Stomach smooth muscle (tissue), 2 donors: ENCODE measurements around the gene HOXB3.

Source experiments
- H3K27ac ChIP-seq: one replicate; pipeline ENCODE4 v1.7.0; 2013; ENCODE audit warnings: mild to moderate bottlenecking, low read length, inconsistent platforms
- H3K27me3 ChIP-seq, 2 donors: one replicate each; pipeline ENCODE4 v1.7.0; 2013; ENCODE audit warnings: low read length in 2 of 2; ENCODE audit not compliant: insufficient read depth in 2 of 2, control insufficient read depth in 1 of 2
- H3K36me3 ChIP-seq, 2 donors: one replicate each; pipeline ENCODE4 v1.7.0; 2013; ENCODE audit warnings: low read length in 2 of 2; ENCODE audit not compliant: control insufficient read depth in 2 of 2, insufficient read depth in 2 of 2
- H3K4me1 ChIP-seq: one replicate; pipeline ENCODE4 v1.7.0; 2013; ENCODE audit warnings: low read length; ENCODE audit not compliant: control insufficient read depth, insufficient read depth
- H3K4me3 ChIP-seq, 2 donors: one replicate each; pipeline ENCODE4 v1.7.0; 2013; ENCODE audit warnings: low read length in 2 of 2
- H3K9ac ChIP-seq, 2 donors: one replicate each; pipeline ENCODE4 v1.7.0; 2013; ENCODE audit warnings: low read length in 2 of 2, mild to moderate bottlenecking in 1 of 2
- H3K9me3 ChIP-seq, 2 donors: one replicate each; pipeline ENCODE4 v1.7.0; 2013; ENCODE audit warnings: low read length in 2 of 2; ENCODE audit not compliant: control insufficient read depth in 2 of 2
- donor health status: healthy.
- donor health status: Pancreatic carcinoma.

Gene HOXB3

DNA sequence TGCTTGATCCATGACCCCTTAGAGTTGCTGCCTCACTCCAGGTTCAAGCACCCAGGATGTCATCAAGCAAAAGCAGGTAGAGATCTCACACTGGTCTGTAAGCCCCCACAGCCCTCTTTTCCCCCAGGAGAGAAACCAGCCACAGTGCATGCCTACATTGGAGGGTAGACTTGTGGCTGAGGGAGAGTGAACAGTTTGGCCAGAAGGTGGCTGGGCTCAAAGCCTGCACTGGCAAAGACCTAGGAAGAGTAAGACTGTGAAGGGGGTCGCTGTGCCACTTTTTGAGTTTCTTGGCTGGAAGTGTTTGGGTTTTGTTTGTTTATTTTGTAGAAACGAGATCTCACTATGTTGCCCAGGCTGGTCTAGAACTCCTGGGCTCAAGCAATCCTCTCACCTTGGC is 87.7 kb downstream of the HOXB3 start:
- Histone ChIP-seq H3K9ac (no peak overlapping the region), H3K4me3 (no peak overlapping the region), H3K36me3 (no peaks in the 10 kb centered on the region), H3K9me3 (no peaks in the 10 kb centered on the region), H3K27ac (no peak overlapping the region), H3K4me1 (peaks cover 13% of the 10 kb centered on the region), H3K27me3 (peaks cover 0 to 2% of the 10 kb centered on the region in 2 donors)

DNA sequence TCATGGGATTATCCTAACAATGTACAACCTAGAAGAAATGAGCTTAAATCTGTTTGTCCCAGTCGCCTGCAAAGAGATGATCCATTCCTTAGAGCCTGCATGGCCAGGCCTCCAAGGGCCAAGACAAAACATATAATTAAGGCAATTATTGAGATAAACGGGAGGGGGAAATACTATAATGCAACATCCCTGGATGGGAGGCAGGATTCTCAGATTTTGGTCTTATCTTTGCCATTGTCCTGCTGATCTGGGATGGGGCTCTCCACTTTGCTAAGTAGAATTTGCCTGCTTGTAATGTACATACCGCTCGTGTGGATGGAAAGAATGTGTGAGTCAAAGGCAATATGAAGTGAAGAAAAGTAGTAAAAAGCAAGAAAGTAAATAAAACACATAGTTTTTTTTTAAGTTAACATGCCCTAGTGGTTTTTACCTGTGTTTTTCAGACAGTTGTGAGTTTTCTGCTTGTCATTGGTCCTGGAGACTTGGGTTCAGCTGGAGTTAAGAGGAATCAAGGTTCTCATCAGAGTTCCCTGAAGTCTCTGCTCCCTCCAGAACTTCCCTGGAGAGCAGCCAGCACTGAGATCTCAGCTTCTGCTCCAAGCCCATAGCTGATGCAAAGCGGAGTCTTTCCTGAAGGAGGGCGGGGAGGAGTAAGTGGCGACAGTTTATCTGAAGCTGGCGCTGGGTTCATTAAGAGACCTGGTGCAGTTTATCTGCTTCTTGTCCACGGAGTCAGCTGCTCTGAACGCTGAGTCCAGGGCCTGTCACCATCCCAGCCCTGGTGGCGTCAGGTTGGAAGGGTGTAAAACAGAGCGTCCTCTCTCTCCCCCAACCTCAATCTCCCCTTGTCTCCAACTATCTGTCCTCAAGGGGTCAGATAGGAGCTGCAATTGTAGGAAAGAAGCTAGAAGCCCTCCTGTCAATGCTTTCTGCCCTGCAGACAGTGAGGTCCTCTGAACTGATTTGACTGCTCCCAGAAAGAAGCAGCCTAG is 89.3 kb downstream of the HOXB3 start:
- Histone ChIP-seq H3K9ac (no peak overlapping the region), H3K36me3 (no peaks in the 10 kb centered on the region), H3K27ac (no peak overlapping the region), H3K27me3 (peaks cover 0 to 2% of the 10 kb centered on the region in 2 donors), H3K4me1 (peaks cover 13% of the 10 kb centered on the region), H3K9me3 (no peaks in the 10 kb centered on the region), H3K4me3 (peak overlapping the region in 1 of 2 donors; percentile 52)

DNA sequence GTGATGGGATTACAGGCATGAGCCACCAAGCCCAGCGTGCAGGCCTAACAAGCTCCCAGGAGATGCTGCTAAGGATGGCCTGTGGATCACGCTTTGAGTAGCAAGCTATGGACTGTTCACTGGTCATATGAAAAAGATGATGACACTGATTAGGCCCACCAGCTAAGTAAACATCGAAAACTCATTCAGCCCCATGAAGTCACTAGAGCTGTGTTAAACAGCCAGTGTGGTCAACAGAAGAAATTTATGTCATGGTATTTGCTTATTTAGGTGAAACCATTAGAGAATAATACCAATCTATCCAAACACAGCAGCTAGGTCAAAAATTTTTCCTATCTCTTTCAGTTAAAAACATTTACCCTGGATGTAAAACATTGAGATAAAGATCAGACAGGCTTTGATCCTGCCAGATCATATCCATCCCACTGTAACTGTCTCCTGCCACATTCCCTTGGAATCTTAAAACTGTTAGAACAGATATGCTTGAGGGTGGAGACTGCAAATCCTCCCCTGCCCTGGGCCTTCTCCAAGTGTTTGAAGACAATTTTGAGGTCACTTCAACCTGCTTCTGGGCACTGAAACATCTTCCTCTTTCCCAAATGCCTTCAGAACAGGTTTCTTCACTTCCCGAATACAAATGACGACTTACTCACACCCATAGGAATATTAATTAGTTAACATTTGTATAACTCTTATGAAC is 90.2 kb downstream of the HOXB3 start:
- H3K36me3 ChIP-seq = no peaks in the 10 kb centered on the region
- no peak overlapping the region for H3K4me3 ChIP-seq
- no peak overlapping the region for H3K27ac ChIP-seq
- H3K9me3 ChIP-seq = no peaks in the 10 kb centered on the region
- H3K9ac ChIP-seq = no peak overlapping the region
- H3K4me1 ChIP-seq = peaks cover 13% of the 10 kb centered on the region
- H3K27me3 ChIP-seq = peaks cover 0 to 2% of the 10 kb centered on the region in 2 donors

DNA sequence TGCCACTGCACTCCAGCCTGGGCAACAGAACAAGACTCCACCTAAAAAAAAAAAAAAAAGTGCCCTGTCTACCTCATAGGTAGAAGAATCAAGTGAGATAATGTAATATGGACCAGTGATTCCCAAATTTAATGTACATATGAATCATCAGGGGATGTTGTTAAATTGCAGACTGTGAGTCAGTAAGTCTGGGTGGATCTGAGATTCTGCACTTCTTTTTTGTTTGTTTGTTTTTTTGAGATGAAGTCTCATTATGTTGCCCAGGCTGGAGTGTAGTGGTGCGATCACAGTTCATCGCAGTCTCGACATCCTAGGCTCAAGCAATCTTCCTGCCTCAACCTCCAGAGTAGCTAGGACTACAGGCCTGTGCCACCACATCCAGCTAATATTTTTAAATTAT is 90.8 kb downstream of the HOXB3 start:
- peaks cover 13% of the 10 kb centered on the region for H3K4me1 ChIP-seq
- H3K27ac ChIP-seq = no peak overlapping the region
- peaks cover 0 to 2% of the 10 kb centered on the region in 2 donors for H3K27me3 ChIP-seq
- H3K4me3 ChIP-seq = no peak overlapping the region
- no peaks in the 10 kb centered on the region for H3K9me3 ChIP-seq
- H3K9ac ChIP-seq = no peak overlapping the region
- no peaks in the 10 kb centered on the region for H3K36me3 ChIP-seq
